HG03469 (cell line): ENCODE data around the gene CSF2RB.

Experiments used
- ATAC-seq: cut with Tn5 transposase; IDR thresholded peaks from one replicate; pipeline ENCODE4 v1.9.1; 2021; ENCODE audit warnings: mild to moderate bottlenecking, moderate library complexity, moderate number of reproducible peaks; ENCODE audit not compliant: unreplicated experiment

CSF2RB gene

DNA sequence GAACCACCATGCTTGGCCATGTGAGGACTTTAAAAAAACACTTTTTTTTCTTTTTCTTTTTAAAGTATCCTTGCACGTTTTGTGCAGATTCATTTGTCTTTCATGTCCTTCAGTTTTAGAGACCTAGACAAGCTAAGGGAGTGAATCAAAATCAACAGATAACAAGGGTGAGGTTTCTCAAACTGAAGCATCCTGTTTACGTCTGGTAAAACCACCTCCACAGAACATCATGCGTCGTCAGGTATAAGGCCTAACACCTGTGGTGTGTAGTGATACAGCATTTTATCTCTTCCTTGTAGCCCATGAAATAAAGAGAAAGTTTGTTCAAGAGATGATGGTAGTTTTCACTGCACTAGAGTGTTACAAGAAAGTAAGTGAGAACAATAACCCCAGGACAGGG, 26.3 kb upstream of the CSF2RB start:
- no peak for ATAC-seq

DNA sequence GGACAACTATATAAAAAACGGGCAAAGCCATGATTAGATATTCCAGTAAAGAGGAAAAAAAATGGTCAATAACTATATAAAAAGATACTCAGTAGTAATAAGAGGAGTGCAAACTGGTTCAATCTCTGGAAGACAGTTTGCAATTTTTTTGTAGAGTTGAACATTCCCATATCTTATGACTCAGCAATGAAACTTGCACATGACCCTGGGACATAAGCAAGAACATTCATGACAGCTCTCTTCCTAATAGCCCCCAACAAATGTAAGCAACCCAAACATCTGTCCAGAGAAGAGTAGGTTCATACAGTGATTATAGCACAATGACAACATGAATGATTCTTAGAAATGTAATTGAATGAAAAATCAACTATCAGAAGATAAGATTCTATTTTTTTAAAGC, 21.8 kb upstream of the CSF2RB start:
- no peak for ATAC-seq

GRCh38 chr22:36892292-36892691, 21.1 kb upstream of the CSF2RB start:
- no peak for ATAC-seq

DNA sequence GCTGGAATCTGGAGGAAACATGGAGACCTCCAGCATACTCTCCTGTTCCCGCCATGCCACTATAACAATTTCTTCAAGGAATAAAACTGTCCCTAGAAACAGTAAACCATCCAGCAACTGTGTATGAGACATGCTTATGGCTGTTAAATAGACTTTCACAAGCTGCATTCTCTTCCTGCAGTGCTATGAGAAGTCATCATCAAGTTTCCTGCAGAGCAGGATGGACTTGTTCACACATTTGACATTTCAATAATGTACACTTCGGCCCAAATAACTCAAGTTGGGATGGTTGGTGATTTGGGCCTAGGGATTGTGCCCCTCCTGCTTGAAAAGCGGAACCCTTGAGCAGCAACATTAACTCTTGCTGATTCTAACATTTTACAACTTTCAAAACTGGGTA, 20.2 kb upstream of the CSF2RB start:
- ATAC-seq: no peak

GRCh38 chr22:36894266-36894665, 19.2 kb upstream of the CSF2RB start:
- ATAC-seq: no peak

DNA sequence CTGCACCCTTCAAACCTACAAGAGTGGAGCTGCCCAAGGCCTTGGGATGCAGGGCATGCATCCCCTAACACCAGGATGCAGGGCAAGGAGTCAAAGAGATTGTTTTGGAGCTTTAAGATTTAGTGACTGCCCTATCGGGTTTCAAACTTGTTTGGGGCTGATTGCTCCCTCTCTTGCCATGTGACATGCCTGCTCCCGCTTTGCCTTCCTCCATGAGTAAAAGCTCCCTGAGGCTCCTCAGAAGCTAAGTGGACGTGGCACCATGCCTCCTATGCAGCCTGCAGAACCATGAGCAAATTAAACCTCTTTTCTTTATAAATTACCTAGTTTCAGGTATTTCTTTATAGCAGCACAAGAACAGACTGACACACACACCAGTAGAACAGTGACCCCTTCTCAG, 15.8 kb upstream of the CSF2RB start:
- no peak for ATAC-seq

DNA sequence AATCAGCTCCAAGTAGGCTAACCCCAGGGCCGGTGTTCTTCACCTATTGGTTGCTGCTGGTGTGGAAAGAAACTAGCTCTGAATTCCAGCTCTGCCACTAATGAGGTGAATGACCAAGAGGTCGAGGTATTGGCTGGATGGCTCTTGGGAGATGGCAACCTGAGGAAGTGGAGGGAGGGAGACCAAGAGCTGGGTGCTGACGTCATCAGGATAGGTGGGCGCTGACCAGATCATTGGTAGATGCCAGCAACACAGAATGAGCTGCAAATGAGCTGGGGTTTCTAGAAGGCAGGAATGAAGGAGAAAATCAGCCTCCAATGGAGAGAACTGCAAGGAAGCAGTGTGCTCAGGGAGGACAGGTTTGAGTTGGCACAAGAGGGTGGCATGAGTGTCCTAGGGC, 14.7 kb upstream of the CSF2RB start:
- no peak for ATAC-seq

DNA sequence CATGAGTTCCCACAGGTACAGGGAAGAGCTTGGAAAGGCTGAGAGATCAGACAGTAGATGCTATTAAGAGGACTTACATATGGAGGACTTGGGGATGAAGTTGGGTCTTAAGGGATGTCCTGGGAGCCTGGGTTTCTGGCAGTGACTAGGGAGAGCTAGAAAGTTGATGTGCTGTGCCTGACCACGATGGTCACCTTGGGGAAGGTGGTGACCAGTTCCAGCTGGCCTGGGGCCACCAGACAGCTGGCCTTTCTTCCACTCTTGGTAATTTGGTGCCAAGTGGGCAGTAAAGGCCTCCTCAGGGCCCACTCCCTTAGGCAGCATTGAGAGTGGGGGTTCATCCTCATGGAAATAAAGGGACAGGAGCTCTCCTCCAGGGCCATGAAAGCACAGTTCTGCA, 13.9 kb upstream of the CSF2RB start:
- no peak for ATAC-seq

DNA sequence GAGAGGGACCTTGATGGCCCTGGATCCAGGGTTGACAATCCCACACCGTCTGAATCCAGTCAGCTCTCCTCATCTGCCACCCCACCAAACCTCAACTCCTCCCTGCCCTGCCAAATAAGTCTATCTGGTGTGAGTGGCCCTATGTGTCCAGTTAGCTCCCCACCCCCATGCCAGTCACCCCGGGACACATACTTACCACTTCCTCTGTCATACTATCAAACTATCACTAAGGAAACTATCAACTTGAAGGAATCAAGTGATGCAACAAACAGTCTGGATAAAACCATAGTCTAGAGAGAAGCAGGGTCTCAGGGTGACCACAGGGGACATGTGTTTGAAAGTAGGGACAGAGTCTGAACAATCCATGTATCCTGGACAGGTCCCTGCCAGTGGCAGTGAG, 13.2 kb upstream of the CSF2RB start:
- ATAC-seq: no peak

GRCh38 chr22:36900880-36901279, 12.5 kb upstream of the CSF2RB start:
- ATAC-seq: no peak

DNA sequence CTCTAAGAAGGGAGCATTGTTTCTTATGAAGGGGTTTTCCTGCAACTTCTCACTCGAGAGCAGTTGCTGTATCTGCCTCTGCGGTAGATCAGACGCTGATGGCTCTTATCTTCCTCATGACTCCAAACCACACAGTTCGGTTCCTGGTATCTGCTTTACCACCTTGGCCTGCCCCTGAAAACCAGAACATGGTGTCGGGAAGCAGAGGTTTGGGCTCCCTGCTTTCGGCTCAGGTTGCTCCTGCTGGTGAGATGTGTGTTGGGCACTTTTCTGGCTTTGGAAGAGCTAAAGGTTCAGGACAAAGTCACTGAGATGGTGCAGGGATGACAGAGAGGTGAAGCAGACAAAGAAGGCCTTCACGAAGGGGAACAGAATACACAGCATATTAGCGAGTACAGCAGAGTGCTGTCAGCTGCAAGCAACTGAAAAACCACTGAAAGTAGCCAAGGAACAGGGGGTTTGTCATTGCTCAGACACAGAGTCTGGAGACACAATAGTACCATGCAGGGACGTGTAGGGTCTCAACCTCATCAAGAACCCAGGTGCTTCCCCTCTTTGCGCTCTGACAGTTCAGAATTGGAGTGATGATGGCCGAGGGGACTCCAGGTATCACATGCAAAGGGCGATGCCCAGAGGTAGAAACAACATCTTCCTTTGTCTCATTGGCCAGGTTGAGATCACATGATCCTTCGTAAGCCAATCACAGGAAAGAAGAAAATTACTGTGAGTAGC, 11.9 kb upstream of the CSF2RB start:
- no peak for ATAC-seq

DNA sequence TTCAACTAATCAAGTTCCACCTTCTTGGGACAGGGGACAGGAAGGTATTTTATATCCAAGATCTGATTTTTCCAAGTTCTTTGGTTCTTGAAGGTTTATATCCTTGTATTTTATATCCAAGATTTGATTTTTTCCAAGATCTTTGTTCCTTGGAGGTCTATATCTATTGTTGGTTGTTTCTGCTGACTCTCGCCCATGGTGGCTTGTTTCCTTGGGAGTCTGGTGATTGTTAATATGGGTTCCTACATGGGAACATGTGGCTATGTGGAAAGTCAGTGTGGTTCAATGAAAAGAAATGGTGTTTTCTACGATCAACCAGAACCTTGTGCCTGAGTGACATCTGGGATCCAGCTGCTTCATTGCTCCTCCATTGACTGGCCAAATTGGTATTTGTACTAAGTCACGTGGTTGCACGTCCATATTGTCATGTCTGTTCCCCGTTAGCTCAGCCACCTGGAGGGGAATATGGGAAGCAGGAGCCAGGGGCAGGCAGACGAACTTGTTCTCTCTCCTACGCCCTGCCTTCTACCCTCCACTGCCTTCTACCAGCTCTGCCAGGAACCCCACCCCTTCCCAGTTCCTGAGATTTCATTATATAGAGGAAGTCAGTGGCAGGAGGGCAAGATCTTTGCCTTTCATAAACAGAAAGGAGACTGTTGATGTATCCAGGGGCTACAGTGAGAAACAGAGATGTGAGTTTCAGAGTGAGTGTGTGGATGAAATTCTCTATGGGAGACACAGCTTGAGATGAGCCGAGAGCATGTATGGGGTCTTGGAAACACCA, 11.1 kb upstream of the CSF2RB start:
- no peak for ATAC-seq

DNA sequence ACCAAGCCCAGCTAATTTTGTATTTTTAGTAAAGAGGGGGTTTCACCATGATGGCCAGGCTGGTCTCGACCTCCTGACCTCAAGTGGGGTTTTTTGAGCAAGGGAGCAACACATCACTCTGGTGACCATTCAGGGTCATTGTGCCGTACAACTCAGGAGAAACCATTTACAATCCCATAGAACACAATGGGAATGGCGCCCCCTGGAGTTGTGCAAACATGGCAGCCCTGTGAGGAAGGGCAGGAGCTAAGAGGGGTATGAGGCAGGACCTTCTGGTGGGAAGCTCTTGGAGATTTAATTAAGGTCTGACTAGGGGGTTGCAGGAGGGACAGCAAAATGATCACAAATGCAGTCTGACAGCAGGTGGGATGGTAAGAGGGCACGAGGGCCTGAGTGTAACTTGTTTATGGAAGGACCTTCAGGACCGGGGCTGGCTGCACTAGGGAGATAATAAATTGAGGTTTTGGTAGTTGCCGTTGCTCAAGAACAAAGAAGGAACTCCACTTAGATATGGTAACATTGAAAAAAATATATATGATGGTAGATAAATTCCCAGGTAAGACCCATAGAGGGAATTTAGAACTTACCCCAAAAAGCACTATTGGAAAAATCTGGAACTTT, 9.1 kb upstream of the CSF2RB start:
- ATAC-seq: no peak

GRCh38 chr22:36907253-36908195, 5.9 kb upstream of the CSF2RB start:
- no peak for ATAC-seq

DNA sequence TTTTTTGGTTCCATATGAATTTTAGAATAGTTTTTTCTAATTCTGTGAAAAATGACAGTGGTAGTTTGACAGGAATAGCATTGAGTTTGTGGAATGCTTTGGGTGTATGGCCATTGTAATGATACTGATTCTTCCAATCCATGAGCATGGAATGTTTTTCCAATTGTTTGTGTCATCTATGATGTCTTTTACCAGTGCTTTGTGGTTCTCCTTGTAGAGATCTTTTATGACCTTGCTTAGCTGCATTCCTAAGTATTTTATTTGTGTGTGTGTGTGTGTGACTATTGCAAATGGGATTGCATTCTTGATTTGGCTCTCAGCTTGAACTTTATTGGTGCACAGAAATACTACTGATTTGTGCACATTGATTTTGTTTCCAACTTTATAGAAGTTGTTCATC, 3.0 kb upstream of the CSF2RB start:
- no peak for ATAC-seq

GRCh38 chr22:36911887-36912661, 1.4 kb upstream of the CSF2RB start:
- ATAC-seq: no peak

- no peak for ATAC-seq
These were observed 568 bp upstream of the CSF2RB start for GRCh38 chr22:36912694-36913426.

DNA sequence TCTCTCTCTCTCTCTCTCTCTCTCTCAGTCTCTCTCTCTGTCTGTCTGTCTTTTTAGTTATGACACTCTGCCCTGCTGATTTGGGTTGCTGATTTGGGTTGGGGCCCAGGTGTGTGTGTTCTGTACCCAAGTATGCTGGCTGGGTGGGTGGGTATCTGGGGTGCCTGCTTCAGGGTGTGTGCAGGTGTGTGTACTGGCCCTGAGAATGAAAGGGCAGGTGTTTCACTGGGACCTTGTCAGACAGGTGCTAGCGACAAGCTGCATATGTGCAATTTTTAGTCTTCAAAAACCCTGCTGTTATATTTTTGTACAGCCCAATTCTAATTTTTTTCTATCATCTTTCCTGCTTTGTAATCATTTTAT, 943 bp downstream of the CSF2RB start:
- no peak for ATAC-seq

DNA sequence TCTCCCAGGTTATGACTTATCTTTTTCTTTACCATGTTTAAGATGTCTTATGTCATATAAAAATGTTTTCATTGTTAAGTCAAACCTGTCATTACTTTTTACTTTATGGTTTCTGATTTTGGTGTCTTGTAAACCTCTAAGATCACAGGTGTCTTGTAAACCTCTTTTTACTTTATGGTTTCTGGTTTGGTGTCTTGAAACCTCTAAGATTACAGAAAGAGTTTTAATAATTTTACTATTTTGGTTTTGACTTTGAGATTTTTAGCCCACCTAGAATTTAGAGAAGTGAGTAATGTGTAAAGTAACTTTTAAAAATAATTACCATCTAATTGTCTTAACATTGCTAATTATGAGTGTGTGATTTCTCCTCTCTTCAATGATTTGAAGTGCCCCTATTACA, 2.6 kb downstream of the CSF2RB start:
- ATAC-seq: no peak
